HG03175 (cell line): ENCODE measurements around the gene DNAJB9.

Experiments used
- ATAC-seq: cut with Tn5 transposase; IDR thresholded peaks from one replicate; pipeline ENCODE4 v1.9.1; 2021; ENCODE audit warnings: mild to moderate bottlenecking, moderate library complexity; ENCODE audit not compliant: unreplicated experiment

Gene DNAJB9

DNA sequence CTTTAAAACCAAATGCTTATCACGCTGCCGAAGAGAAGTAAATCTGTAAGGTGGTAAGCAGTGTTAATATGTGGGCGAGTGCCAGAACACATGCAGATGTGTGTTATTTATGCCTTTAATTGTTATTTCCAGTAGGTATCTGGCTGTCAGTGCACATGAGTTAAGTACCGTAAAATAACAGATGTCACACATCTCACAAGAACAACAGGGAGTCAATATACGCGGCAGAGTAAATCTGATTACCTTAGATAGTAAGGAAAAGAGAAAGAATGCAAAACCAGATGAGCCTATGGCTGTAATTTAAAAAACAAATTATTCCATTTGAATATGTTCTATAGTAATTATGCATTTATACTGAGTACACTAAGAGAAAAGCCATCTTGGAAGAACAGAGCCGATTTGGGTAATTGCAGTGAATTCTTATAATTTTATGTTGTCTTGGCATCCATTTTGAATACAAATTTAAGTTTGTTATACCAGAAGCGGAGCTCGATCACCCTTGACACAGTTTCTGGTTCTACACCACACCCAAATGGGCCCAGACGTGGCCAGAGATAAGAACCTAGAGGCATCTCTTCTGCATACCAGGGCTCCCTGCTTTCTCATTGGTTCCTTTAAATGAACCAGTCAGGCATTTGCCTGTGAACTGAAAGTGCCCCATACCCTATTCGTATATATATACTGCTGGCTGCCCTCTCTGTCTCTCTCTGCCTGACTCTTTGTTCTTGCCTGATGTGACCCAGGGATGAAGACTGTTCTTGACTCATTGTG, 34.8 kb downstream of the DNAJB9 start:
- ATAC-seq = no peak

DNA sequence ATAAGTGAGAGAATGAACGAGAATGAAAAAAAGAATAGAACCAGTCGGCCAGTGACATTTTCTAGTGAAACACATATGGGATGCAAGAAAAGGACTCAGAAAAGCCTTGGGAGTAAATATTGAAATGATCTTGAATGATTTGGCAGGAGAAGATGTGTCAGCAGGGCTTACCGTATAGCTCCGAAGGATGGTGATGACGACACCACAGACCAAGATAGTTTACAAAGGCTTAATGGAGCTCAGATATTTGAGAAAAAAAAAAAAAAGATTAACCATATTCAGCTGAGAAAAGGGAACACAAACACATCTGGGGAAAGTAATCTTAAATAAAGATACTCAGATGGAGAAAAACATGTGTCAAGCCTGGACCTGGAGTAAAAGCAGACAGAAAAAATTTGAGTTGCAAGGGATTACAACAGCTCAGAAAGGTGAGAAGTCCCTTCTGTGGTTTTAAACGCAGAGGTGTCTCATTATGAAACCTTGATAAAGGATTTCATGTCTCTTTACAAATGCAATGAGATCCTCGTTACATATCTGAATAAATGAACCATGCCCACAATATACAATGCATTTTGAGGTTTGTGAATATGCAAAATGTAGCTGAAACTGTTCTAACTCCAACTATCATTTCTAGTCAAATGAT, 36.0 kb downstream of the DNAJB9 start:
- ATAC-seq = no peak

DNA sequence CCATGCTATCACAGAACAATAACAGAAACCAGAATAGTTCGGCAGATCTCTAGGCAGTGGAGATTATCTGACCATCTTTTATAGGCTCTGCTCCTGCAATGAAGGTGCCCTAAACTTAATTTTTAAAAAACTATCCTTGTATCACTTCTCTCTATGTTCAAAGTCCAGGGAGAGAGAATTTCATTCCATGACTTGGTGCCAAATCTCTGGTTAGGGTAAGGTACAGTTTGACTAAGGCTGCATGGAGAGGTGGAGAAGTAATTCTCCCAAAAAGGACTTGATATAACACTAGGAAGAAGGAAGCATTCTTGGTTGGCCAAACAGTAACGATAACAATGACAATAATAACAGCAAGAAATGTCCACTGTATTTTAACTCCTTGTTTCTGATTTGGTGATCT, 40.0 kb downstream of the DNAJB9 start:
- no peak for ATAC-seq

DNA sequence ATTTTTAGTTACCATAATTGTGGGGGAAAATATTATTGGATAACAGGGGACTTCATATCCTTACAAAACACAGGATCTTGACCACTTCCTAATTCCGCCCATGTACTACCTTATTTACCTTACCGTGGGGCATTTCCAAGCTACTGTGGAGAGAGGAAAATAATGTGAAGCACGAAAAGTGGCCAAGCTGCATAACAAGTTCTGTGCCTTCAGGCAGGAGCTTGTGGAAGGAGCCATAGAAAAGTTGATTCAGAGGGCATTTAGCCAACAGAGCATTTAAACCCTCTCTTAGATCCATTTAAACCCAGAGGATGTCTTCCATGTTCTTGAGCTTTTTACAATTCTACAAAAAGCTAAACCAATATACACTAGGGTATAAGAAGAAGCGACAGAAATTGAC, 41.6 kb downstream of the DNAJB9 start:
- ATAC-seq = no peak

DNA sequence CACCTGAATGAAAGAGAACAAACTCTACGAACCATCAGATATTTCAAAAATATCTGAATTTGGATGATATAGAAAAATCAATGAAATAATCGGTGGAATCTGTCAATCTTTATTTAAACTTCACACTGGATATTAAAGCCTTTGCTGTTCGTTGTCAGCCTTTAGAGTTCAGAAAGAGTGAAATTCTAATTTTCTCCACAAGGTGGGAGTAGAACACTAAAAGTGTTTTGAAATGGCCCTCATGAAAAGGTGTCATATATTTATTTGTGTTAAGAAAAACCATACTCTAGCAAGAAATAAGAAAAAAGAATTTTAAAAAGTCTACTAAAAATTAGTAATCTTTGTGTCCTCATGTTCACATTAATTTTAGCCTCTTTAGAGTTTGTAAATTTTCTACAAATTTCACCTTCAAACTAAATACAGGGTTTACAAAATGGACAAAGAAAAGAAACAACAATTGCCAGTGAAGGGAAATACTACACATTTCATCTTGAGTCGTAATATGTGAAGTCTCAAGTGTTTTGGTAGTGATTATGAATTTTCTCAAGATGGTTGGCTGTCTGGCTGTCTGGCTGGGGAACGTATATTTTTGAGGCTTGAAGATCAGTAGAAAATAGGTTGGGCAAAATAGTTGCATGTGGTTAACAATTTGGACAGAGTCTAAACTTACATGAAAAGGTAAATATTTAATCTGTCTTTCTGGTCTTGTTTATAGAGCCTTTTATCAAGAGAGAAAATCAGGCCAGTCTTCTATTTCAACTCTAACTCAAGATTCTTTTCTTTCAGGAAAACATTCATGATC, 43.7 kb downstream of the DNAJB9 start:
- ATAC-seq = peak; percentile 70

DNA sequence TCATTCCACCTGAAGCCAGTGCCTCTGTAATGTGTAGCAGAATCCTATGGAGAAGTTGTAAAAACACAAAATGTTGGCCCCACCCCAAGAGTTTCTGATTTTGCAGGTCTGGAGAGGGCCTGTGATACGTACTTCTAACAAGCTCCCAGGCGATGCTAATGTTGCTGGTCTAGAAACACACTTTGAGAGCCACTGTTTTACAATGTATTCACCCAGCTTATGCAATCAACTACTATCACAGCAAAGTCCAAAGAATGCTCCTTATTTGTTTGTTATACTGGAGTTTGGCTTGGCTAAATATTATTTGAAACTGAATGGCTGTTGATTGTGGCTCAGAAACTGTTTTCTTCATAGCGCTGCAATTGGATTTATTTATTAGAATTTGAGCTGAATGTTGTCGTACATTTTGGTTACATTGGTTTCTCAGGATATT, 44.3 kb downstream of the DNAJB9 start:
- ATAC-seq = no peak

DNA sequence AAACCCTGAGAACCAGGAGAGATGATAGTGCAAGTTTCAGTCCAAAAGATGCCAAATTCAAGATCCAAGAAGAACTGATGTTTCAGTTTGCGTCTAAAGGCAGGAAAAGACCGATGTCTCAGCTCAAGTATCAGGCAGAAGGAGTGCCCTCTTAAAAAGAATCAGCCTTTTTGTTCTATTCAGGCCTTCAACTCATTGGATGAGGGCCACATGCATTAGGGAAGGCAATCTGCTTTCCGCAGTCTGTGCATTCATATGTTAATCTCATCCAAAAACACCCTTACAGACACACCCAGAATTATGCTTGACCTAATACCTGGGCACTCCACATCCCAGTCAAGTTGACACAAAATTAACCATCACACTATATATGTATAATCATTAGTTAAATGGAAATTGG, 45.2 kb downstream of the DNAJB9 start:
- no peak for ATAC-seq

DNA sequence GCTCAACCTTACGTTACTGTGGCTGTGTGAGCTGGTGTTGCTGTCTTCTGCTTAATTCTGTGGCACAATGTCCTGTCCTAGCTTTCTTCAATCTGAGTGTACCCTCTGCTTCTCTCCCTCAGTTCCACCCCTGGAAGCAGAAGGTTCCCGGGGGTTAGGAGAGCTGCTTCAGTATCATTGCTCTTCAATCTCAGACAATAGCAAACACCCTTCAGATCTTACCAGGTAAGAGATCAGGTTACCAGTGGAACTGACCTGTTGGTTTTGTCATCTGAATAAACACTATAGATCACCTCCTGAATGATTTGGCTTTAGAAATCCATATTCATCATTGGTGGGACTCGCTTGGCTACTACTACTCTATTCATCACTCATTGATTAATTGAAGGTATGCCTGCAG, 48.4 kb downstream of the DNAJB9 start:
- ATAC-seq = no peak

DNA sequence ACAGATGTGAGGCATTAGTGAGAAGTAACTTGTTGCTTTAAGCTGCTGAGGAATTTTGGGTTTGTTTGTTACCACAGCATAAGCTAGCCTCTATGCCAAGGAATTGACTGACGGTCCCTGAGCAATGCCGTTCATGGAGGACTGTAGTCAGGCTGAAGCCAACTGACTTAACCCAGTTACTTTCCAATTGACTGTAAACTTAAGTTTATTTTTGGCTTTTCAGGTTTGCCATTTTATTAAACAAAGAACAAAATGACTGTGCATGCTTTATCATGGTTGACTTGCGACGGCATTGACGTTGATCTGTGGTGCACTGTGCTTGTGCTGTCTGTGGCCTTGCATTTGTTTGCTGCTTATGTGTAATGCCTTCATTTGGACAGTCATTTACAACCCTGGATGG, 53.5 kb downstream of the DNAJB9 start:
- peak; percentile 75 for ATAC-seq
